Smooth muscle cell (in vitro differentiated cells): Measurements from ENCODE around the gene STK39. TPM values are rescaled to one million over a fixed set of nuclear protein-coding genes. Genes with fewer than 3 reads are reported as not detected.

ENCODE experiments used
- DNase-seq: peaks from one replicate; lab custom pipeline; 2025; ENCODE audit not compliant: unreplicated experiment; lab: John Stamatoyannopoulos, UW
- H2AFZ ChIP-seq: fragments of 200-600 bp; sonication (generic); 2 replicates; pipeline ENCODE4 v1.6.0; 2016; ENCODE audit warnings: antibody characterized with exemption, low read depth, mild to moderate bottlenecking
- H3F3A ChIP-seq: fragments of 200-600 bp; sonication (generic); 2 replicates; pipeline ENCODE4 v1.6.0; 2017; ENCODE audit warnings: antibody characterized with exemption, low read depth
- H3K27ac ChIP-seq: fragments of 200-600 bp; sonication (generic); 2 replicates; pipeline ENCODE4 v1.5.1; 2016; ENCODE audit warnings: low read depth, mild to moderate bottlenecking
- H3K27me3 ChIP-seq: fragments of 200-600 bp; sonication (generic); 2 replicates; pipeline ENCODE4 v1.6.1; 2016; ENCODE audit warnings: low read depth, mild to moderate bottlenecking
- H3K36me3 ChIP-seq: fragments of 200-600 bp; sonication (generic); 2 replicates; pipeline ENCODE4 v1.5.1; 2016; ENCODE audit warnings: low read depth
- H3K4me1 ChIP-seq: fragments of 200-600 bp; sonication (generic); 2 replicates; pipeline ENCODE4 v1.5.1; 2016; ENCODE audit warnings: low read depth
- H3K4me2 ChIP-seq: fragments of 200-600 bp; sonication (generic); 2 replicates; pipeline ENCODE4 v1.6.0; 2016; ENCODE audit warnings: mild to moderate bottlenecking
- H3K4me3 ChIP-seq: fragments of 200-600 bp; sonication (generic); 2 replicates; pipeline ENCODE4 v1.5.1; 2016; ENCODE audit warnings: mild to moderate bottlenecking
- H3K79me2 ChIP-seq: fragments of 200-600 bp; sonication (generic); 2 replicates; pipeline ENCODE4 v1.6.0; 2016; ENCODE audit warnings: low read depth, mild to moderate bottlenecking
- H3K9ac ChIP-seq: fragments of 200-600 bp; sonication (generic); 2 replicates; pipeline ENCODE4 v1.6.0; 2016; ENCODE audit warnings: low read depth
- H3K9me3 ChIP-seq: fragments of 200-600 bp; sonication (generic); replicated peaks from 2 replicates; pipeline ENCODE4 v1.5.1; 2016; ENCODE audit warnings: low read depth
- H4K20me1 ChIP-seq: fragments of 200-600 bp; sonication (generic); 2 replicates; pipeline ENCODE4 v1.6.0; 2016; ENCODE audit warnings: low read depth
- WGBS: methylation state at CpG from one replicate; pipeline ENCODE4 v1.1.7; 2016; ENCODE audit warnings: low lambda C conversion rate; 5-methylcytosine and 5-hydroxymethylcytosine counted together
- polyA plus RNA-seq: library from polyadenylated mRNA; unstranded; fragments of >200 nt; fragmentation: Nextera tagmentation; extraction: Ambion mirVana; gene quantifications from 2 replicates; pipeline ENCODE4 v1.2.1, GENCODE V29; 2016
- total RNA-seq: library from RNA; depleted of rRNA; stranded (reverse); fragments of >200 nt; gene quantifications from 2 replicates; pipeline ENCODE4 v1.2.3, GENCODE V29; 2014
- TF ChIP-seq, protein P1 (sequence below): fragments of 200-600 bp; sonication (generic); IDR thresholded peaks from 2 replicates; pipeline ENCODE4 v1.5.1; 2017; ENCODE audit warnings: borderline replicate concordance, mild to moderate bottlenecking, antibody characterized with exemption; ENCODE audit not compliant: insufficient read depth, poor library complexity, severe bottlenecking

STK39 gene
- total and polyA plus RNA-seq, 2 experiments from 2014 or later: 21.1 to 37.8 TPM

DNA sequence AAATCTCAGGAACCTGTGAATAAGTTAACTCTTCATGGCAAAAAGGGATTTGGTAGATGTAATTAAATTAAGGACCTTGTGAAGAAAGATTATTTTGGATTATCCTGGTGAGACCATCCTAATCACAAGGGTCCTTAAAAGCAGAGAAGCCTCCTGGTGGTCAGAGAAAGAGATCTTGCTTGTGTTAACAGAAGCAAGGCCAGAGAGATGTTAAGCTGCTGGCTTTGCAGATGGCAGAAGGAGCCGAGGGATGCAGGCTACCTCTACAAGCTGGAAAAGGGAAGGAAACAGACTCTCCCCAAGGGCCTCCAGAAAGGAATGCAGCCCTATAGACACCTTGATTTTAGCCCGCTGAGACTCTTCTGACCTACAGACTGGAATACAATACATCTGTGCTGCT lies 197.0 kb downstream of the STK39 start:
- H2AFZ ChIP-seq: no peak overlapping the region
- WGBS: 63% methylated on average over 2 of the region's 2 CpGs
- H3K4me3 ChIP-seq: no peak overlapping the region

DNA sequence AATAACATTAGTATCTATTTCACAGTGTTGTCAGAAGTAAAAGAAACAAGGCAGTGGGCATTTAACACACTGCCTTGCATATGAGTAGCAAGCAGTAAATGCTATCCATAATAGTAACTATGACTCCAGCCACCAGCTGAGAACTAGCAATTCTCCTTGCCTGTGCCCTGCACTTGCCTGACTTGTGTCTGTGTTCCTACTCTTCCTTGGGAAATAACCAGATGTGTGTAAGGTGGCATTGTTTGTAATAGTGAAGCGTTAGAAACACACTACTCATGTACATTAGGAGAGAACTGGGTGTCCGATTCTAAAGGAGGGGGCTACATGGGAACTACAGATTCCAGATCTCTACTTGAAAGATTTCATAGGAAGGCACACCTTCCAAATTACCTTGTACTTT lies 197.8 kb downstream of the STK39 start:
- no peak overlapping the region for H2AFZ ChIP-seq
- TF ChIP-seq, protein P1, sequence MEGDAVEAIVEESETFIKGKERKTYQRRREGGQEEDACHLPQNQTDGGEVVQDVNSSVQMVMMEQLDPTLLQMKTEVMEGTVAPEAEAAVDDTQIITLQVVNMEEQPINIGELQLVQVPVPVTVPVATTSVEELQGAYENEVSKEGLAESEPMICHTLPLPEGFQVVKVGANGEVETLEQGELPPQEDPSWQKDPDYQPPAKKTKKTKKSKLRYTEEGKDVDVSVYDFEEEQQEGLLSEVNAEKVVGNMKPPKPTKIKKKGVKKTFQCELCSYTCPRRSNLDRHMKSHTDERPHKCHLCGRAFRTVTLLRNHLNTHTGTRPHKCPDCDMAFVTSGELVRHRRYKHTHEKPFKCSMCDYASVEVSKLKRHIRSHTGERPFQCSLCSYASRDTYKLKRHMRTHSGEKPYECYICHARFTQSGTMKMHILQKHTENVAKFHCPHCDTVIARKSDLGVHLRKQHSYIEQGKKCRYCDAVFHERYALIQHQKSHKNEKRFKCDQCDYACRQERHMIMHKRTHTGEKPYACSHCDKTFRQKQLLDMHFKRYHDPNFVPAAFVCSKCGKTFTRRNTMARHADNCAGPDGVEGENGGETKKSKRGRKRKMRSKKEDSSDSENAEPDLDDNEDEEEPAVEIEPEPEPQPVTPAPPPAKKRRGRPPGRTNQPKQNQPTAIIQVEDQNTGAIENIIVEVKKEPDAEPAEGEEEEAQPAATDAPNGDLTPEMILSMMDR: no peak
- DNase-seq: no peak
- H3K9ac ChIP-seq: no peak overlapping the region
- no peaks in the 10 kb centered on the region for H3K9me3 ChIP-seq
- WGBS: 94% methylated on average over 2 of the region's 2 CpGs
- H3K4me3 ChIP-seq: no peak overlapping the region
- no peaks in the 10 kb centered on the region for H3K79me2 ChIP-seq
- H3K27me3 ChIP-seq: no peaks in the 10 kb centered on the region
- no peaks in the 10 kb centered on the region for H3K36me3 ChIP-seq
- H3F3A ChIP-seq: no peaks in the 10 kb centered on the region
- no peak overlapping the region for H3K4me2 ChIP-seq
- peaks cover 7% of the 10 kb centered on the region for H3K4me1 ChIP-seq
- no peak overlapping the region for H3K27ac ChIP-seq
- H4K20me1 ChIP-seq: peaks cover 40% of the 10 kb centered on the region

More for the DNA sequence above, 197.0 kb downstream of the STK39 start:
- no peaks in the 10 kb centered on the region for H3K9me3 ChIP-seq
- no peak overlapping the region for H3K9ac ChIP-seq
- no peak for DNase-seq
- H3K79me2 ChIP-seq: no peaks in the 10 kb centered on the region
- no peaks in the 10 kb centered on the region for H3K27me3 ChIP-seq
- no peaks in the 10 kb centered on the region for H3K36me3 ChIP-seq
- H3F3A ChIP-seq: no peaks in the 10 kb centered on the region
- no peak overlapping the region for H3K4me2 ChIP-seq
- H3K27ac ChIP-seq: no peak overlapping the region
- TF ChIP-seq, protein P1: no peak
- peaks cover 7% of the 10 kb centered on the region for H3K4me1 ChIP-seq
- peaks cover 34% of the 10 kb centered on the region for H4K20me1 ChIP-seq

DNA sequence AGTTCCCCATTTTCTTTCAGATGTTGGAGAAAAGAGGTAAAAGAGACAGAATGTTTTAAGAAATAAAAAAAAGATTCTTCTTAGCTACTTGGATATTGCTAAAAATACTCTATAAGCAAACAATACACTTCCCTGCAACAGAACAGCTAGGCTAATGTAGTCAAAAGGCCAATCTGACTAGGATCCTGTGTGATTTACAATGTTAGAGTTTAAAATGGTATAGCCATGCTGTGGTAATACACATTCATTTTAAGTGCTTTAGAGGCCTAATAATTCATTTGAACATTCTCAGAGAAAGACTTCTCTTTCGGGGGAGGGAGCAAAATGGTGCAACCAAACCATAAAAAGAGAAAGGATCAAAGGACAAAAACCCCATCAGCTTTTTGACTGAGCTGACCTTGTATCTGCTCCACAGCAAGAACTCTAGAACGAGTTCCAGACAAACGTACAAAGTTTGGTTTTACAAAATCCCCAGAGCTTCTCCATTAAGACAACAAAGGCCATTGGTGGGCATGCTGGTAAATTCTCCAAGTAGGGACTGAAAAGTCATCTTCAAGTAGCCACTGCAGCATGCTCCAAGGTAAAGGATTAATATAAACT lies 200.2 kb downstream of the STK39 start:
- Histone ChIP-seq H3K4me3 (no peak overlapping the region), H2AFZ (no peak overlapping the region), H3K9ac (no peak overlapping the region), H3K9me3 (no peaks in the 10 kb centered on the region), H4K20me1 (peaks cover 45% of the 10 kb centered on the region), H3K27ac (no peak overlapping the region), H3K79me2 (no peaks in the 10 kb centered on the region), H3K4me1 (peaks cover 7% of the 10 kb centered on the region), H3K4me2 (no peak overlapping the region), H3F3A (no peaks in the 10 kb centered on the region), H3K36me3 (no peaks in the 10 kb centered on the region), H3K27me3 (no peaks in the 10 kb centered on the region)
- TF ChIP-seq, protein P1: no peak
- WGBS: 60% methylated on average over 3 of the region's 3 CpGs
- DNase-seq: no peak

DNA sequence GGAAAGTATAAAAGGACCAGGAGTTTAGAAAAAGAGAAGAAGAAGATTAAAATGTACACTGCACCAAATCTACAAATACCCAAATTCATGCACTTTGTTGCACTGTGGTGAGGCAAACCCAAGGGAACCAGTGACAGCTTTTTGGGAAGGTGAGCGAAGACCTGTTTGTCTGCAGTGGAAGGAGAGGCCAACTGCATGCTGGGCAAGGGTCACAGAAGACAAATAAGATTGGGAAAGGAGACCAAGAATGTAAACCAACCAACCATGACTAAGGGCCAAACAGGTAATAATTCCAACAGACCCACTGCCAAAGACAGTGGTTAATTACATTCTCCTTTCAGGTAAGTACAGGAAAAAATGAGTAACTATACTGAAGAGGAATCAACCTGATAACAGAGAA lies 202.8 kb downstream of the STK39 start:
- Histone ChIP-seq H3K27me3 (no peaks in the 10 kb centered on the region), H3F3A (no peaks in the 10 kb centered on the region), H3K4me3 (no peak overlapping the region), H3K36me3 (no peaks in the 10 kb centered on the region), H3K4me2 (no peak overlapping the region), H3K79me2 (no peaks in the 10 kb centered on the region), H3K27ac (no peak overlapping the region), H3K4me1 (no peaks in the 10 kb centered on the region), H2AFZ (no peak overlapping the region), H4K20me1 (peaks cover 44% of the 10 kb centered on the region), H3K9me3 (no peaks in the 10 kb centered on the region), H3K9ac (no peak overlapping the region)
- TF ChIP-seq, protein P1: no peak
- 100% methylated on average over 1 of the region's 1 CpG for WGBS
- DNase-seq: no peak
